CD4-positive, CD25-positive, alpha-beta regulatory T cell (primary cell): ENCODE measurements around the gene DMRT3. TPM values are rescaled to one million over a fixed set of nuclear protein-coding genes. Genes with fewer than 3 reads are reported as not detected.

Source experiments
- ATAC-seq, 2 donors: fragments of 150-1000 bp; cut with Tn5 transposase; one replicate each; pipeline ENCODE4 v1.10.0; 2021; ENCODE audit warnings: low read depth in 2 of 2, moderate number of reproducible peaks in 2 of 2, moderate library complexity in 1 of 2
- DNase-seq, 3 donors: peaks; one replicate each; pipeline versions ENCODE4 v3.0.0 to v3.0.0-alpha.2; 2012 to 2022; ENCODE audit warnings: mixed read lengths in 1 of 3
- H3K27ac ChIP-seq: one replicate; pipeline ENCODE4 v1.7.0; 2013; ENCODE audit warnings: mild to moderate bottlenecking, low read length; ENCODE audit not compliant: insufficient read depth, poor library complexity, severe bottlenecking
- H3K27me3 ChIP-seq: one replicate; pipeline ENCODE4 v1.7.0; 2013; ENCODE audit warnings: low read length; ENCODE audit not compliant: control insufficient read depth, insufficient read depth
- H3K36me3 ChIP-seq: one replicate; pipeline ENCODE4 v1.7.0; 2013; ENCODE audit warnings: mild to moderate bottlenecking, low read length, moderate library complexity; ENCODE audit not compliant: control insufficient read depth, insufficient read depth
- H3K4me1 ChIP-seq: 2 replicates; pipeline ENCODE4 v1.7.0; 2013; ENCODE audit warnings: mild to moderate bottlenecking, low read length; ENCODE audit not compliant: insufficient read depth, control insufficient read depth, poor library complexity, severe bottlenecking
- H3K4me3 ChIP-seq: one replicate; pipeline ENCODE4 v1.7.0; 2013; ENCODE audit warnings: low read depth, mild to moderate bottlenecking, low read length, moderate library complexity
- H3K9me3 ChIP-seq, 2 experiments: 1 replicate in 1 of 2; 2 replicates in 1 of 2; pipeline ENCODE4 v1.7.0; 2013; ENCODE audit warnings: low read length in 2 of 2, mild to moderate bottlenecking in 1 of 2, moderate library complexity in 1 of 2; ENCODE audit not compliant: control insufficient read depth in 2 of 2
- H3K27ac Mint-ChIP-seq, 3 donors: one replicate each; pipeline ENCODE4 v1.8.0; 2020 to 2022; ENCODE audit warnings: mild to moderate bottlenecking in 3 of 3, mixed read lengths in 3 of 3, moderate library complexity in 2 of 3
- H3K27me3 Mint-ChIP-seq: one replicate; pipeline ENCODE4 v1.8.0; 2022; ENCODE audit warnings: mild to moderate bottlenecking, mixed read lengths
- H3K36me3 Mint-ChIP-seq: one replicate; pipeline ENCODE4 v1.8.0; 2020; ENCODE audit warnings: mixed read lengths
- H3K4me1 Mint-ChIP-seq, 4 donors: one replicate each; pipeline ENCODE4 v1.8.0; 2020 to 2022; ENCODE audit warnings: mixed read lengths in 4 of 4, mild to moderate bottlenecking in 1 of 4
- H3K4me3 Mint-ChIP-seq, 4 donors: one replicate each; pipeline ENCODE4 v1.8.0; 2020 to 2022; ENCODE audit warnings: mild to moderate bottlenecking in 4 of 4, mixed read lengths in 4 of 4, moderate library complexity in 3 of 4
- H3K9me3 Mint-ChIP-seq, 7 donors: one replicate each; pipeline ENCODE4 v1.8.0; 2020 to 2022; ENCODE audit warnings: mixed read lengths in 7 of 7, mild to moderate bottlenecking in 3 of 7, moderate library complexity in 2 of 7
- polyA plus RNA-seq, 4 donors: library from polyadenylated mRNA; unstranded; fragments of 300-500 nt; fragmentation: Illumina TruSeq; gene quantifications; one replicate each; pipeline ENCODE4 v1.2.3, GENCODE V29; 2021
- total RNA-seq: library from RNA; stranded (reverse); gene quantifications from one replicate; pipeline ENCODE4 v1.2.3, GENCODE V29; 2022

The DMRT3 gene
- total and polyA plus RNA-seq, 5 donors from 2014 or later = not detected

DNA sequence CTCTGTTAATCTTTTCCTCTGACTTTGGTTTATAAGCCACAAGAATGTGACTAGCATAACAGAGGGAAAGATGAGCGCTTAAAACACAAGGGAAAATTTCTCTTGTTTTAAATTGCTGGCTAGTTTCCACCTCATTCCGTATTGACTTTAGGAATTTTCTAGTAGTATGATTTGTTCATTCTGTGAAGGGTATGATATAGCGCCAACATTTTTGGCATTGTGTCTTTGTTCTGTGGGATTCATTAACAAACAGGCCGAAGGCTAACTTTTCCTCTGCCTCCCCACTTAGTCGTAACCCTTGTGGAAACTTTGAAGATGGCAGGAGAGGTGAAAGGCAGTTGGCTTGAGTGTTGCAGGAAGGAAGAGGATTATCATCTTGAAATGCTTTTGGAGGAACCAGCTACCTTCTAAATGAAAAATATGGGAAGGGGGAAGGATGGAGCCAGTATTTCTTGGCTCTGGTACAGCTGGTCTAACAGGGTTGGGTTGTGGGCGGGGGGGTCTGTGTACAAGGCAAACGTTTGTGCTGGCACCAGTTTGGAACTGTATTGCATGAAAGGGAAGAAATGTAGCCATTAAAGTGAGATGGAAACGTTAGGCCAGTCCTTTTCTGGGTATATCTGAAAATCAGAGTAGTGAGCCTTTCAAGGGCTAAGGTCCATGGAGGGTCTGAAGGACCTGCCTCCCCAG, 52.2 kb downstream of the DMRT3 start:
- H3K36me3 ChIP-seq = no peaks in the 10 kb centered on the region
- no peak for ATAC-seq
- Mint-ChIP-seq H3K27ac (no peak overlapping the region), H3K36me3 (peaks cover 3% of the 10 kb centered on the region), H3K4me3 (no peak overlapping the region), H3K9me3 (peaks cover 0 to 2% (median 0%) of the 10 kb centered on the region in 7 donors), H3K27me3 (peaks cover 23% of the 10 kb centered on the region), H3K4me1 (no peaks in the 10 kb centered on the region)
- no peaks in the 10 kb centered on the region for H3K9me3 ChIP-seq
- H3K27ac ChIP-seq = no peak overlapping the region
- H3K4me3 ChIP-seq = no peak overlapping the region
- no peaks in the 10 kb centered on the region for H3K4me1 ChIP-seq
- peaks cover 1% of the 10 kb centered on the region for H3K27me3 ChIP-seq
- DNase-seq = no peak

- H3K4me1 ChIP-seq = no peaks in the 10 kb centered on the region
- ATAC-seq (no peak), DNase-seq (no peak)
- no peak overlapping the region for H3K4me3 ChIP-seq
- no peak overlapping the region for H3K27ac ChIP-seq
- peaks cover 24% of the 10 kb centered on the region for H3K27me3 Mint-ChIP-seq
- H3K27me3 ChIP-seq = peaks cover 1% of the 10 kb centered on the region
- H3K9me3 ChIP-seq = no peaks in the 10 kb centered on the region
- no peak overlapping the region for H3K4me3 Mint-ChIP-seq
- H3K27ac Mint-ChIP-seq = no peak overlapping the region
- H3K36me3 Mint-ChIP-seq = peaks cover 3% of the 10 kb centered on the region
- H3K4me1 Mint-ChIP-seq = no peaks in the 10 kb centered on the region
- no peaks in the 10 kb centered on the region for H3K36me3 ChIP-seq
- peaks cover 0 to 3% (median 0%) of the 10 kb centered on the region in 7 donors for H3K9me3 Mint-ChIP-seq
Measured at GRCh38 chr9:1031951-1032601, 55.6 kb downstream of the DMRT3 start.

GRCh38 chr9:1034271-1034670, 57.8 kb downstream of the DMRT3 start:
- DNase-seq = no peak
- Mint-ChIP-seq H3K36me3 (no peaks in the 10 kb centered on the region), H3K9me3 (peaks cover 0 to 3% (median 0%) of the 10 kb centered on the region in 7 donors), H3K4me3 (no peak overlapping the region), H3K27ac (no peak overlapping the region), H3K4me1 (no peaks in the 10 kb centered on the region), H3K27me3 (peaks cover 29% of the 10 kb centered on the region)
- Histone ChIP-seq H3K36me3 (no peaks in the 10 kb centered on the region), H3K4me3 (no peak overlapping the region), H3K27ac (no peak overlapping the region), H3K9me3 (no peaks in the 10 kb centered on the region), H3K27me3 (peaks cover 7% of the 10 kb centered on the region), H3K4me1 (no peaks in the 10 kb centered on the region)
- ATAC-seq = no peak

GRCh38 chr9:1039589-1039988, 63.1 kb downstream of the DMRT3 start:
- Histone ChIP-seq H3K27me3 (peaks cover 30% of the 10 kb centered on the region), H3K4me3 (no peak overlapping the region), H3K27ac (no peak overlapping the region), H3K9me3 (no peaks in the 10 kb centered on the region), H3K4me1 (peaks cover 3% of the 10 kb centered on the region), H3K36me3 (no peaks in the 10 kb centered on the region)
- H3K9me3 Mint-ChIP-seq = peaks cover 0 to 5% (median 0%) of the 10 kb centered on the region in 7 donors
- no peak overlapping the region for H3K27ac Mint-ChIP-seq
- ATAC-seq = no peak
- H3K36me3 Mint-ChIP-seq = no peaks in the 10 kb centered on the region
- H3K4me1 Mint-ChIP-seq = peaks cover 0 to 7% (median 0%) of the 10 kb centered on the region in 4 donors
- H3K4me3 Mint-ChIP-seq = no peak overlapping the region
- peaks cover 60% of the 10 kb centered on the region for H3K27me3 Mint-ChIP-seq
- DNase-seq = no peak

Other genes starting within 250 kb of the DMRT3 start
- not detected for gene DMRT1, start 135.0 kb upstream of the DMRT3 start, total RNA-seq
- not detected for gene DMRT1, start 135.0 kb upstream of the DMRT3 start, polyA plus RNA-seq
- not detected for gene DMRT2, start 73.7 kb downstream of the DMRT3 start, total RNA-seq
- not detected for gene DMRT2, start 73.7 kb downstream of the DMRT3 start, polyA plus RNA-seq